Measurements from ENCODE around the gene CPXM1.

DNA sequence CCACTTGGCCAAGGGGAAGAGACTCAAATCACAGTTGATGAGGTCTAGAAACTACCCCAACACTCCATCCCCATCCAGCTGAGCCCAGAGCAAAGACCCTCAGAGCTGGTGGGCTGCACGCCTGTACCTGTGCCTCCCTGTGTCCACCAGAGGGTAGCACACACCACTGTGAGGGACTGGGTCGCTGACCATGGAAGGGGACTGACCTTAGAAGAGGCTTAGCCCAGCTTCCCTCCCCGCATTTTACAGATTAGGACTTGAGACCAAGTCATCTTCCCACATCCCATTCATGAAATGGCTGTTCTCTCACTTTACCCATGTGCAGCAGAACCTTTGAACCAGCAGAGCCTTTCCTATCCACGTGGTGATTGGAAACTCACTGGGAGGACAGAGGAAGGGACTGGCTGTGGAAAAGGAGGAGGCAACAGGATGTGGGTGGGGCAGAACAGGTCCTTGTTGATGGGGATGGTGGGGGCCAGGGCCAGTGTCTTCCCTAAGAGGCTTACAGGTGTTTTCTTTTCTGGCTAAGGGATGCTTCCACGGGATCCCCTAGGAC lies 44.3 kb downstream of the CPXM1 start:
- TF ChIP-seq EZH2 (IDR thresholded peaks at IDR 0.05; ENCODE audit: insufficient read depth, poor library complexity, severe bottlenecking): no peak
- TF ChIP-seq EZH2phosphoT487 (IDR thresholded peaks at IDR 0.05; ENCODE audit: insufficient read depth, low read depth): no peak
